KG1 (cell line): Measurements from ENCODE around the gene STUB1.

Source experiments
- DNase-seq: peaks from one replicate; lab custom pipeline; 2025; lab: John Stamatoyannopoulos, UW

Gene STUB1

DNA sequence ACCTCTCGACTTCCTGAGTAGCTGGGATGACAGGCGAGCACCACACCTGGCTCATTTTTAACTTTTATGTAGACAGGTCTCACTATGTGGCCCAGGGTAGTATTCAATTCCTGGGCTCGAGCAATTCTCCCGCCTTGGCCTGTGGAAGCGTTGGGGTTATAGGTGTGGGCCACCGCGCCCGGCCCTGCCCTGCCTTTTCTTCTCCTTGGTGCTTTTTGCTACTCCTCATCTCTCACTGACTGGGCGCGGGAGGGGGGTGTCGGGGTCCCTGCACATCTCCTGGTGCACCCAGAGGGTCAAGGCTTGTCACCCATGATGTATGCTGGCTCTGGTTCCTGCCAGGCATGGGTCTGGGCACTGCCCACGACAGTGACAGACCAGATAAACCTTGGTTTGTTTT is 35.7 kb upstream of the STUB1 start:
- no peak for DNase-seq

DNA sequence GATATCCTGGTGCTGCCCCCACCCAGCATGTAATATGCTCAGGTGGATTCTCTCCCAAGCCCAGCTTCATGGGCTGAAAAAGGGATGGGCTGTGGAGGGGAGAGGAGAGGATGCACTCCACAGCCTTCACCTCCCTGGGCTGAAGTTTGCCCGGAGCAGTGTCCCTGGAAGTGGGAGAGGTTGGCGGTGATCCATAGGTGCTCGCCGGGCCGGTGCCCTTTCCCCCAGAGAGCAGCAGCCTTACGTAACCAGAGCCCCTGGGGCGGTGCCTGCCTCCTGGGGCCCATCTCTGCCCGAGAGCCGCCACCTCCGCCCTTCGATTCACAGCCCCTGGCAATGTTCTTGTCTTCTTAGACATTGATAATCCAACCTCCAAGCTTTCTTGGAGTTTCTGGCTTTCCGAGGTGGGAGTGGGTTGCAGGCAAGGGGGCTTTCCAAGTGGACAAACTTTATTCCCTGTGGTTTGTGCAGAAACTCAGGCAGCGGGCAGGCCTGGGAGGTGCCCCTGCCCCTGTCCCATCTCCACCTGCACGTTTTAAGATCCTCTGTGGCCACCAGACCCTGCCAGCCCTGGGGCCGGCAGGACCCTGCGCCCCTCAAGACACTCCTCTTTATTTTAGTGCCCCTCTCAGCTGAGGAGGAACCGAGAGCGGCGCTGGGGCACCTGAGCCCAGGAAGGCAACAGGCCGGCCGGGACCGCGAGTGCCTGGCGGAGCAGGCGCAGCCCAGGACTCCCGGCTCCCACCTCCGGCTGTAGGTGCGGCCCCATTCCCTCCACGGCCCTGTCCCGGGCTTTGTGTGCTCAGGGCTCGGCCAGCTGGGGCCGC is 34.1 kb upstream of the STUB1 start:
- DNase-seq, result no peak

DNA sequence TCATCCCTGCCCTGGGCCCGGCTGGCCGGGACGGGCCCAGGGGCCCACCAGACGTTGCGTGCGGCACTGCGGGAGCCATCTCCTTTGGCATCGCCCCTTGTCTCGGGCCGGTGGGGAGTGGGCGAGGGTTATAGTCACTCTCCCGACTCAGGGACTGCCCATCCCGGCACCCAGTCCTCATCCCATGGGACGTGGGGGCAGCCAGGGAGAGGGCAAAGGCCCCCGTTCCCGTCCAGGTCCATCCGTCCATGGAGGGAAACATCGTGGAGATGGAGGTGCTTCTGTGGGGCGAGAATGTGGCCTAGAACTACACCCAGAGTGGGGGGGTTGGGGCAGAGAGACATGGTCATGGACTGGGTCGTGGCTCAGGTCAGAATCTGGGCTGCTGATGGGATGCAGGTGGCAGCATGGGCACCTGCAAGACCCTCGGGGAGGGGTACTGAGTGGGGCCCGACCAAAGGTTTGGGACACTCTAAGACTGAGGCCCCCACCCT is 33.5 kb upstream of the STUB1 start:
- no peak for DNase-seq

DNA sequence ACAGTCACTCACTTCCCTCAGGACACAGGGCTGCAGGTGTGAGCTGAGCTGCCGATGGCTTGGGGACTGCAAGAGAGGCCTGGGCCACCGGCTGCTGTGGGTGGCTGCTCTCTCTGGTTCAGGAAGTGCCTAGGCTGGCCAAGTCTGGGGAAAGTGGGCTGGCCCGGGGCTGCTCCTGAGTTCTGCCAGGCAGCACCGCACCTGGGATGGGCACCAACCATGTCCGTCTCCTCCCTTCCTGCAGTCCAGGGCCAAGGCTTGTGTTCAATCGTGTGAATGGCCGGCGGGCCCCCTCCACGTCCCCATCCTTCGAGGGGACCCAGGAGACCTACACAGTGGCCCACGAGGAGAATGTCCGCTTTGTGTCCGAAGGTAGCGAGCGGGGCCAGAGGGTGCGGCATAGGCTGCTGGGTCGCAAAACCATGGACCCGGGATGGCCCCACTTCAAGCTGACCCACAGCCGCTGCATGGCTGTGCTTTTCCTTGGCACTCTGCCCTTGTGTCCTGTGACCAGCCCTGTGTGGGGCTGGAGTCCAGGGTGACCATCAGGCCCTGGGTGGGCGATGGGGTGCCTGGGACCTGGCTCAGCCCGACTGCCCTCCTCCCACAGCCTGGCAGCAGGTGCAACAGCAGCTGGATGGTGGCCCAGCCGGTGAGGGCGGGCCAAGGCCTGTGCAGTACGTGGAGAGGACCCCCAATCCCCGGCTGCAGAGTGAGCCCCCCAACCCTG is 32.9 kb upstream of the STUB1 start:
- no peak for DNase-seq

DNA sequence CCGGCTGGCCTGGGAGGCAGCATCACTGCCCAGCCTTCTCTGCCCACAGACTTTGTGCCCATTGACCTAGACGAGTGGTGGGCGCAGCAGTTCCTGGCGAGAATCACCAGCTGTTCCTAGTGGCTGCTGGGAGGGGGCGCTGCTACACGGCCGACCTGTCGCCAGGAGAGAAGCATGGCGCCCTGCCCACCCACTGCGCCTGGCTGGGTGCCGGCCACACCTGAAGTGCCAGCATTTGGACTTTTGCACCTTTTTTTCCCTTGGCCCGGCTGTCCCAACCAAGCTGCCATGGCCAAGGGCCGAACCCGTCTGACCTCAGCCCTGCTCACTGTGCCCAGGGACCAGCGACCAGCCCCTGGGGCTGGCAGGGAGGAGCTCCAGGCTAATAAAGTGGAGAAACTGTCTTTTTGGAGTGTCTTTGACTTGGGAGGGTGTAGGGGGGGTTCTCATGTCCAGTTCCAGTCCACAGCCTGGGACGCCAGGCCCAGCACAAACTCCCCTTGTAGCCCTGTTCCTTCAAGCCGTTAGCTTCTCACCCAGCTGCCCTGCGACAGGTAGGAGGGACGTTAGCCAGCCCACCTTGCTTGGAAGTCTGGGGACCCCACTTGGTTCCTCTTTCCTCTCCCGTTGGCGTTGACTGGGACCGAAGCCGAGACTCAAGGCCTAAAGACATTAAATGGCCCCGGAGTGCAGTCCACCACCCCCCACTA is 32.0 kb upstream of the STUB1 start:
- DNase-seq, result peak; percentile 67

DNA sequence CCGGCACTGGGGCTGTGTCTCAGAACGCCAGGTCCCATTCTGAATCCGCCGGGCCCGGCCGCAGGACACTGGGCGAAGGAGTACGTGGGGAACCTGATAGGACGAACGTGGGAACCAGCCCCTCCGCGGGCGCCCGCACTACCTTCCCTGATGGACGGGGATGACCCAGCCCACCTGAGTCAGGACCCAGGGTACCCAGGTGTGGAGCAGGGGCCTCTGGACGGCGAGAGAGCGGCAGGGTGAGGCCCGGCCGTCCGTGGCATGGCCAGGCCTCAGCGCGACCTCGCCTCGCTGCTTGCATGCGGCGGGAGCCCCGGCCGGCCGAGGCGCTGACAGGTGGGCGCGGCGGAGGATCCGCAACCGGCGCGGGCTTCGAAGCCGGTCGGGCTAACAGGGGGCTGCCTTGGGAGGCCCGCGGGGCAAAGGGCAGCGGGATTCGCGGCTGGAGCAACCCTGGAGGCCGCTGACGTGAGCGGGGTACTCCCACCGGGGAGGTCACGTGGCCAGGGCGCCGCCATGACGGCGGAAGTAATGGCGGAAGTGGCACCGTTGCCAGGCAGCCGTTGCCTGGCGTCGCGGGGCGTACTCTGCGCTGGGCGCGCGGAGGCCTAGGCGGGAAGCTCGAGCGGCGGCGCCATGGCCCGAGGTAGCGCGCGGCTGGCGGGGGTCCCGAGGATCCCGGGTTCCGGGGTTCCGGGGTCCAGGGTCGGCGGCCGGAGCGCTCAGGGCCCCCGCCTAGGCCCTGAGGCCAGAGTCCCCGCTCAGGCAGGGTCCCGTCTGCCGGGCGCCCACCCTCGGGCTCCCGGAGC is 31.2 kb upstream of the STUB1 start, which contains the start of gene WDR90:
TSS of gene WDR90 (plus strand) at position 585 of the 809 bp plus-strand sequence. CDS start at position 637, 52 bp downstream.
- DNase-seq, result peak; percentile 84

DNA sequence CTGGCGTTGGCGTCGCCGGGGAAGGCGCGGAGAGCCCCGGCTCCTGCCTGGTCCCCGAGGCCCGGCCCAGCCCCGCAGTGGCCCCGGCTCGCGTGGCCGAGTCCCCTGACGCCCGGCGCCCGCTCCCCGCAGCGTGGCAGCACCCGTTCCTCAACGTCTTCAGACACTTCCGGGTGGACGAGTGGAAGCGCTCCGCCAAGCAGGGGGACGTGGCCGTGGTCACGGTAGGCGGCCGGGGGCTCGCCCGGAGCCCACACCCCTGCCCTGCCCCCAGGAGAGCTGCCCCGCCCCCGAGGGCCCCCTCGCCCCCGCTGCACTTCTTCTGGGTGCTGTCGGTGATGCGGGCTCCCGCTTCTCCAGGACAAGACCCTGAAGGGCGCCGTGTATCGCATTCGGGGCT is 30.6 kb upstream of the STUB1 start:
- no peak for DNase-seq

DNA sequence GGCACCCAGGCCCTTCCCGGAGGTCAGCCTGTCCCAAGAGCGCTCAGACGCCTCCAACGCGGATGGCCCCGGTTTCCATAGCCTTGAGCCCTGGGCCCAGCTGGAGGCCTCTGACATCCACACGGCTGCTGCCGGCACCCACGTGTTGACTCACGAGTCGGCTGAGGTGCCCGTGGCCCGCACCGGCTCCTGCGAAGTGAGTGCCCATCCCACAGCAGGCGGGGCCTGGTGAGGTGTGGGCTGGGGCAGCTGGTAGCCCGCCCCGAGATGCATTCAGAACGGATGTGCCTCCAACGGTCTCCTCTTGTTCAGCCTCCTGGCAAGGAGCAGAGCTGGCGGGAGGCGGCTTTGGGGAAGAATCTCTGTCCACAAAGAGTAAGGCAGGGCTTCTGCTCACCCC is 28.4 kb upstream of the STUB1 start:
- no peak for DNase-seq

DNA sequence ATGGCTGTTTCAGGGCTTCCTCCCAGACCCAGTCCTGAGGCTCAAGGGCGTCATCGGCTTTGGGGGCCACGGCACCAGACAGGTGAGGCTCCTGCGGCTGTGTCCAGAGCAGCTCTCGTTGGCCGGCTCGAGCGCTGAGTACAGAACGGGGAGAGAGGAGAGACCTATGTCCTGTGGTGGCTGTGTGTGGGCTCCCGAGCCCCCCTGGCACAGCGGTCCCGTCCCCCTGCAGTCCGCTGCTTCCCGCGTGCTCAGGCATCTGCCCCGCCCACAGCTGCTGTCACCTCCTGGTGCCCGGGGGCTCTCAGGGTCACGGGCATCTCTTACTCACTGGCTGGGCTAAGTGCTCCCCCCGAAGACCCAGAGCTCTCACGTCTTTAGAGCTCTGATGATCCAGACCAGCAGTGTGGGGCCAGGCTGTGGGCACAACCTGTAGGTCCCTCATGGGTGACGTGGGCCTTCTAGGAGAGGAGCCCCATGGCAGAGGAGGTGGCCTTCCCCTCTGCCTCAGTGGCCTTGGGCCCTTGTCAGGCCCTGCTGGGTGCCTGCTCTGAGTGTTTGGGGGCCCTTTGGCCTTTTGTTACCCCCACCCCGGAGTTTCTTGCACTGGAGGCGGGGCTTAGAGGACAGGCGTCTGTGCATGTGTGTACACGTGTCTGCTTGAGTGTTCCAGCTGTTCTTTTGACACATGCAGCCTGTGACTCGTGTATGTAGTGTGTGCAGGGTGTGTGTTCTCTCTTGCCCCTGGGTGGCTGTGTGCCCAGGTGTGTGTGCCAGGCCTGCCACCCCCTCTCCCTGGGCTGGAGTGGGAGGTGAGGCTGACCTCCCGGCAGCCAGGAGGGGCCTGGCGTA is 27.5 kb upstream of the STUB1 start:
- no peak for DNase-seq

DNA sequence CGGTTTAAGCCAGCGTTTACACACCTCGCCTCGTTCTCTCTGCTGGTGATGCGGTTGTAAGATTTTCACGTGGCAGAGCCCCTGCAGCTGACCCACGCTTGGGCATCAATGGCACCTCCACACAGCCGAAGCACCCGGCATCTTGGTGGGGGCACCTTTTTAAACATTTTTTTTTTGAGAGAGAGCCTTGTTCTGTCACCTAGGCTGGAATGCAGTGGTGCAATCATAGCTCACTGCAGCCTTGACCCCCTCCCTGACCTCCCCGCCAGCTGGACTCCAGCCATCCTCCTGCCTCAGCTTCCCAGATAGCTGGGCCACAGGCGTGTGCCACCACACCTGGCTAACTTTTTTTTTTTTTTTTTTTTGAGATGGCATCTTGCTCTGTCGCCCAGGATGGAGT is 26.2 kb upstream of the STUB1 start:
- no peak for DNase-seq

DNA sequence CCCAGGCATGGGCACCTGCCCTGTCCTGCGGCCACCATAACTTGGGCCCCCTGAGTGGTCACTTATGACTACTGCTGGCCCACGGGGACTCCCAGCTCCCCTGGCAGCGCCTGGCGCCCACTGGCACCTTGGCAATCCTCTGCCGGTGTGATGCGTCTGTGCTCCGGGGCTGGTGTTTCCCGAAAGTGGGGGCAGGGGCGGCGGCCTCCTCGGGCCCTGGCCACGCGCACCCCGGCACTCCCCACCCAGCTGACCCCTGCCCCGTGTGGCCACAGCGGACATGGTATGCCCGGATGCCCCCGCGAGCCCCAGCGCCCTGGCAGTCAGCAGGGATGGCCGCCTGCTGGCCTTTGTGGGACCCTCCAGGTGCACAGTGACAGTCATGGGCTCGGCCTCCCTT is 22.7 kb upstream of the STUB1 start:
- DNase-seq, result no peak

DNA sequence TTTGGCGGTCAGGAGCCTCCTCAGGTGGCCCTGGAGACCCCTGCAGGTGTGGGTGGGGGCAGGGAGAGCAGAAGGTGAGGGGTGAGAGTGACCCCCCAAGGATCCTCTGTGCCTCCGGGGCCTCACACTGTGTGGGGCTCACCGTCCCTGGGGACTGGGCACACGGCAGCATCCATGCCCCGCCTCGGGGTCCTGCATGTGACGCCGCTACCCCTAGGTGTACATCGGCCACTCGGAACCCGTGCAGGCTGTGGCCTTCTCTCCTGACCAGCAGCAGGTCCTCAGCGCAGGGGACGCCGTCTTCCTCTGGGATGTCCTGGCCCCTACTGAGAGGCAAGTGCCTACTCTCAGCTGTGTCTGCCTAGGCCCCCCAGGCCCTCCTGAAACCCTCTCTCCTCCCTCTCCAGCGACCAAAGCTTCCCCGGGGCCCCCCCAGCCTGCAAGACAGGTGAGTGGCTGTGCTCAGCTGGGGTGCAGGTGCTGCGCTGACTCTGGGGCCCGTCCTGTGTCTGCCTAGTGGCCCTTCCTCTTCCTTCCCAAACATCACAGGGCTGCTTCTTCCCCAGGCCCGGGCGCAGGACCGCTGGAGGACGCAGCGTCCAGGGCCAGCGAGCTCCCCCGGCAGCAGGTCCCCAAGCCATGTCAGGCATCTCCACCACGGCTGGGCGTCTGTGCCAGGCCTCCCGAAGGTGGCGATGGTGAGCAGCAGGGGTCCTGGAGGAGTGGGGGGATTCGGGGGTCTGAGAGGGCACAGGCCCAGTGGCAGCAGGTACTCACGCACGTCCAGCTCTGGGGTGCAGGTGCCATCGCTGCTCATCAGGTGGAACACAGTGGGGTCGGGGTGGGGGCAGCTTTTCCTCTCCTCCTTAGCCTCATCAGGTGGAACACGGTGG is 21.3 kb upstream of the STUB1 start:
- no peak for DNase-seq

DNA sequence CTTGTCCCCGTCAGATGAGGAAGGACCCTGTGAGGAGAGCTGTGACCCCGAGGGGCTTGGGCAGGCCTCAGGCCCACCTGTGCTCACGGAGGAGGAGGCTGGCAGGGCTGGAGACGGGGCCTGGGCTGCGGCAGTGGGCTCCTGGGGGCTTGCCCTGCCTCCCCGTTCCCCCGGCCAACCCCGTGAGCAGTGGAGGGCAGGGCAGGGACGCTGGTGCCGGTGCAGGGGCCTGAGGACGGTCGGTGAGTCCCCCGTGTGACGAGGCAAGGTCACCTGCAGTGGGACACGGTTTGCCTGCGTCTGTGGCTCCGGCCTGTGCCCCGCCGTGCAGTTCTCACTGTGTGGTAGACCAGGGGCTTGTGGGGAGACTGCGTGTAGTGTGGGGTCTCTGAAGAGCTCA is 20.6 kb upstream of the STUB1 start:
- DNase-seq, result no peak

DNA sequence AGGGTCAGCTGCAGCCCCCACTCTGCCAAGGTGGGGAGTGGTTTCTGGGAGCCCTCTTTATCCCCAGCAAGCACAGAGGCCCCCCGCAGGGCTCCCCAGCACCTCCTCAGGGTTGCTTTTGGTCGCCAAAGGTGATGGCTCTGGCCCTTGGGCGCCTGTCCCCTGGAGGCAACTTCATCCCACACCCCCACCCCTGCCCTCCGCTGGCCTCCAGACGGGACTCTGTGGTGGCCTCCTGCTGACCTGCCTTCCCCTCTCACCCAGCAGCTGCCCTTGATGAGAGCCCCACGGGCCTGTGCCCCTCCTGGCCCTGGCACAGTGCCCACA is 20.1 kb upstream of the STUB1 start:
- DNase-seq, result no peak

DNA sequence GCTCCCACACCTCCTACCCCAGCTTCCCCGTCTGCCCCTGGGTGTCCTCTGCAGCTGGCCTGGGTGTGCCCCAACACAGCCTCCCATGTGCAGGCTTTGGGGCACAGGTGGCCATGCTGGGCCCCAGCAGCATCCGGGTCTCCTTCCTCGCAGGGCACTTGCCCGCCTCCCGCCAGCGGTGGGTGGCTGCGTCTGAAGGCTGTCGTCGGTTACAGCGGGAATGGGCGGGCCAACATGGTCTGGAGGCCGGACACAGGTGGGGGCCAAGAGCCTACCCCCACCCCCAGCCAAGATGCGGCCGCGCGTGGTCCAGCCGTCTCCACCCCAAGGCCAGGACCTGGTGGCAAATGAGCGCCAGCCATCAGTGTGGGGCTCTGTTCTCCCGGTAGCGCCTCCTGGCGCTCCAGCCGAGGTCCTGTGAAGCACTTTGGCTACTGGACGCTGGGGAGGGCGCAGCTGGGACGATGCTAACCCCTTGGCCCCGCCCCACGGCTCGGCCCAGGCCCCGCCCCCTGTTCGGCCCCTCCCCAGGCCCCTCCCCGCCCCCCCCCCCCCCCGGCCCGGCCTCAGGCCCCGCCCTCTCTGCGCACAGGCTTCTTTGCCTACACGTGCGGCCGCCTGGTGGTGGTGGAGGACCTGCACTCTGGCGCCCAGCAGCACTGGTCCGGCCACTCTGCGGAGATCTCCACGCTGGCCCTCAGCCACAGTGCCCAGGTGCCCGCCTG is 19.6 kb upstream of the STUB1 start:
- DNase-seq, result no peak

DNA sequence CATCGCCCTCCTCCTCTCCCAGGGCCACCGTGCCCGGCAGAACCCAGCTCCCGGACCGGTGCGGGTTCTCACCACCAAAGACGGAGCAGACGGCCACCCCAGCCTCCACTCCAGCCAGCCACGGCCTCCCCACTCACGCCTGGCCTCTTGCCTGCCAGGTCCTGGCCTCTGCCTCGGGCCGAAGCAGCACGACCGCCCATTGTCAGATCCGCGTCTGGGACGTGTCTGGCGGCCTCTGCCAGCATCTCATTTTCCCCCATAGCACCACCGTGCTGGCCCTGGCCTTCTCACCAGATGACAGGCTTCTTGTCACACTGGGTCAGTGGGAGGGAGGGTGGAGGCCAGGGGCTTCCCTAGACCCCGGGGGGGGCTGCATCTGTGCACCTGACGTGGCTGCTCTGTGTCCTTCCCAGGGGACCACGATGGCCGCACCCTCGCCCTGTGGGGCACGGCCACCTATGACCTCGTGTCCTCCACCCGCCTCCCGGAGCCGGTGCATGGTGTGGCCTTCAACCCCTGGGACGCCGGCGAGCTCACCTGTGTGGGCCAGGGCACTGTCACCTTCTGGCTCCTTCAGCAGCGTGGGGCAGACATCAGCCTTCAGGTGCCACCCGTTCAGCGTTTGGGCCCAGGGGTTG is 18.9 kb upstream of the STUB1 start:
- no peak for DNase-seq

DNA sequence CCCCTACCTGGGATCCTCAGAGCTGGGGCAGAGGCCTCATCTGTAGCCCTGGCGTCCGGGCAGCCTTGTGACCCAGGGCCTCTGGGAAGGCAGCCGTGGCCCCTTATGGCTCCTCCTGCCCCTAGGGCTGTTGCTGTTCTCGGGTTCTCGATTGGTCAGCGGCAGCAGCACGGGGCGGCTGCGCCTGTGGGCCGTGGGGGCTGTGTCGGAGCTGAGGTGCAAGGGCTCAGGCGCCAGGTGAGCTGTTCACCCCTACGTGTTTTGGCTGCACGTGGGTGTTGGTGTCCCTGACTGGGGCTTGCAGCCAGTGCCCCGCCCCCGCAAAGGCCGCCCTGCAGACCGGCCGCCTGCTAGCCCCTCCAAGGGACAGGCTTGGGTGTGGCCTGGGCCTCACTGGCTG is 18.1 kb upstream of the STUB1 start:
- no peak for DNase-seq

DNA sequence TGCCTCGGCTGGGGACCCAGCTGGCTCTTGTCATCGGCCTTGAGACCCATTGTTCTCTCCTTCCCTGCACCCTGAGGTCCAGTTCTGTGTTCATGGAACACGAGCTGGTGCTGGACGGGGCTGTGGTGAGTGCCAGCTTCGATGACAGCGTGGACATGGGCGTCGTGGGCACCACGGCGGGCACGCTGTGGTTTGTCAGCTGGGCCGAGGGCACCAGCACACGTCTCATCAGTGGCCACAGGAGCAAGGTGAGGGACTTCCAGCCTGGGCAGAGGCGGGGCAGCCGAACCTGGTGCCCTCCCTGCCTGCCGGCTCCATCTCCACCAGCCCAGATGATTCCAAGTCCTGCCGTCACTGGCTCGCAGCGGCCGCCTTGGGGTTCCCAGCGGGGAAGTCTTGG is 17.6 kb upstream of the STUB1 start:
- DNase-seq, result no peak

DNA sequence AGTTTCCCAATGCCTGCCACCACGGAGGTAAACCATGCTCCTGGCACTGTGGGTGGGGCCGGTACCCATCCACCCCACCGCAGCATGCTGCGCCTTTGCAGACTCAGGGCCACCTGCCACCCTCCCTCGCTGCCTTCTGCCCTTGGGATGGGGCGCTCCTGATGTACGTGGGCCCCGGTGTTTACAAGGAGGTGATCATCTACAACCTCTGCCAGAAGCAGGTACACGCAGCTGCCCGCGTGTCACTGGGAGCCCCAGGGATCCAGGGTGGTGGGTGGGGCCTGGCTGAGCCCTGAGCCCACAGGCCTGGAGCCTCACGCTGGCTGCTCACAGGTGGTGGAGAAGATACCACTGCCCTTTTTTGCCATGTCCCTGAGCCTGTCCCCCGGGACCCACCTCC is 13.6 kb upstream of the STUB1 start:
- no peak for DNase-seq
